Uterus (tissue), 2 donors: ENCODE data around the gene GRIN3A.
"Not testable (repeated sequence)": the region's sequence is repeated elsewhere in the genome, so short reads cannot be mapped to it uniquely, and the experiment has no call there.

ENCODE experiments used
- POLR2A ChIP-seq, 2 donors: fragments of 450-650 bp; IDR thresholded peaks; one replicate each; pipeline ENCODE4 v1.6.1; 2016; ENCODE audit warnings: antibody characterized with exemption in 2 of 2, mild to moderate bottlenecking in 1 of 2, moderate library complexity in 1 of 2
- TF ChIP-seq, protein P1 (sequence below), 4 experiments: fragments of 200-600 bp in 2 of 4; fragments of 450-650 bp in 2 of 4; sonication (generic) in 2 of 4; IDR thresholded peaks; one replicate each; pipeline ENCODE4 v1.5.1; 2016 to 2019; ENCODE audit warnings: antibody characterized with exemption in 4 of 4, mild to moderate bottlenecking in 2 of 4, moderate library complexity in 1 of 4

DNA sequence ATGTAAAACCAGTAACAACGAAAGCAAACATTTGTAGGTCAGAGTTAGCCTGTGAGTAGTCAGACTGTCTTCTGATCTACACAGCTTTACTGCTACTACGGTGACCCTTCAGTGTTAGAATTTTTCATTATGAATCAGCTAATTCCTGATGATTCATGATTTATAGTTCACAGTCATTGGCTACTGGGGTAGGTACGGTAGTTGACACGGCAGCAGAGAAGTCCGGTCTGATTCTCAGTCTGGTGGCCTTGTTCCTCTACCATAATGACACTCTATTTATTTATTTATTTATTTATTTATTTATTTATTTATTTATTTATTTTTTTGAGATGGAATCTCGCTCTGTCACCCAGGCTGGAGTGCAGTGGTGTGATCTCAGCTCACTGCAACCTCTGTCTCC is 148.4 kb downstream of the GRIN3A start:
- TF ChIP-seq, protein P1, sequence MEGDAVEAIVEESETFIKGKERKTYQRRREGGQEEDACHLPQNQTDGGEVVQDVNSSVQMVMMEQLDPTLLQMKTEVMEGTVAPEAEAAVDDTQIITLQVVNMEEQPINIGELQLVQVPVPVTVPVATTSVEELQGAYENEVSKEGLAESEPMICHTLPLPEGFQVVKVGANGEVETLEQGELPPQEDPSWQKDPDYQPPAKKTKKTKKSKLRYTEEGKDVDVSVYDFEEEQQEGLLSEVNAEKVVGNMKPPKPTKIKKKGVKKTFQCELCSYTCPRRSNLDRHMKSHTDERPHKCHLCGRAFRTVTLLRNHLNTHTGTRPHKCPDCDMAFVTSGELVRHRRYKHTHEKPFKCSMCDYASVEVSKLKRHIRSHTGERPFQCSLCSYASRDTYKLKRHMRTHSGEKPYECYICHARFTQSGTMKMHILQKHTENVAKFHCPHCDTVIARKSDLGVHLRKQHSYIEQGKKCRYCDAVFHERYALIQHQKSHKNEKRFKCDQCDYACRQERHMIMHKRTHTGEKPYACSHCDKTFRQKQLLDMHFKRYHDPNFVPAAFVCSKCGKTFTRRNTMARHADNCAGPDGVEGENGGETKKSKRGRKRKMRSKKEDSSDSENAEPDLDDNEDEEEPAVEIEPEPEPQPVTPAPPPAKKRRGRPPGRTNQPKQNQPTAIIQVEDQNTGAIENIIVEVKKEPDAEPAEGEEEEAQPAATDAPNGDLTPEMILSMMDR (IDR thresholded peaks at IDR 0.05): not testable (repeated sequence)
- not testable (repeated sequence) for TF ChIP-seq POLR2A (IDR thresholded peaks at IDR 0.05)
